Vagina (tissue), 2 donors: ENCODE results near the gene CLP1.

ENCODE experiments used
- POLR2AphosphoS5 ChIP-seq, 2 donors: sonication (generic); formaldehyde crosslinking; IDR thresholded peaks; one replicate each; pipeline ENCODE4 v1.9.0; 2017; ENCODE audit warnings: antibody characterized with exemption in 2 of 2, mild to moderate bottlenecking in 2 of 2, low read depth in 1 of 2; ENCODE audit not compliant: insufficient read depth in 1 of 2
- TF ChIP-seq, protein P1 (sequence below), 3 experiments: fragments of 450-650 bp in 2 of 3; fragments of 200-600 bp in 1 of 3; sonication (generic) in 1 of 3; IDR thresholded peaks; one replicate each; pipeline ENCODE4 v1.5.1; 2017 to 2019; ENCODE audit warnings: antibody characterized with exemption in 3 of 3, mild to moderate bottlenecking in 2 of 3, moderate library complexity in 2 of 3

DNA sequence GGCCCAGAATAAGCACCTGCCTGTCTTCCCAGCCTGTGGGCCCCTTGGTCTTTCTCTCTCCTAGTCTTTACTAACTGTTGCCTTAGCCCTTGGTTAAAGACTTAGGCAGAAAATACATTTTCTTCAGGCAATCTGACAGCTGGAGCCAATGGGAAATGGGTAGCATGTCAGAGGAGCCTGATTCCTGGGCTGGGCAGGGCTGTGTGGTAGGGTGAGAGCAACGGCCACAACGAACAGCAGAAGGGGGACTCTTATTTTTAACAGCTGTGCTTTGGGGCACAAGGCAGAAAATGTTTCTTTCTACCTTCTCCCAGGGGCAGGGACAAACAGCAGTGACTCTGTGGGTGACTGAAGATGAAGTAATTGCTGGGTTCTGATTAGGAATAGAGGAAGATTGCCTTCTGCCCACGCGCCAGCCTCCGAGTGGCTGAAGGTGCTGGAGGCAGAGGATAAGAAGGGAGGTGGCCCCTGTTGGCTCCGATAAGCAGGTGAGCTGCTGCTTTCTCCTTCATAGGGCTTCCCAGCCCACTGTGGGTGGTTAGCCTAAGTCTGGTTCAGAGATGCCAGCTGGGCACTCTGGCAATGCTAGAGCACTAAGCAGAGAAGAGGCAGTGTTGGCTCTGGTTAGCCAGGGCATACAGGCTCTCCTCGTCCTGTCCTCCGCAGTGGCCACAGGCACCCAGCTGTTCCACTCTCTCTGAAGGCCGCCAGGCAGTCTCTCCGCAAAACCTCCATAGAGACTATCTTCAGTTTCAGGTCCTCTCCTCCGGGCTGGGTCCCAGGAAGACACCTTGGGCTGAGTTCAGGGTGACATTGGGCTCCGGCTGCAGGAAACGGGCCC, 9.4 kb upstream of the CLP1 start:
- peak in 1 of 2 donors; percentile 9 for TF ChIP-seq POLR2AphosphoS5 (IDR thresholded peaks at IDR 0.05; ENCODE audit: insufficient read depth in 1 of 2, low read depth in 1 of 2)
- TF ChIP-seq, protein P1, sequence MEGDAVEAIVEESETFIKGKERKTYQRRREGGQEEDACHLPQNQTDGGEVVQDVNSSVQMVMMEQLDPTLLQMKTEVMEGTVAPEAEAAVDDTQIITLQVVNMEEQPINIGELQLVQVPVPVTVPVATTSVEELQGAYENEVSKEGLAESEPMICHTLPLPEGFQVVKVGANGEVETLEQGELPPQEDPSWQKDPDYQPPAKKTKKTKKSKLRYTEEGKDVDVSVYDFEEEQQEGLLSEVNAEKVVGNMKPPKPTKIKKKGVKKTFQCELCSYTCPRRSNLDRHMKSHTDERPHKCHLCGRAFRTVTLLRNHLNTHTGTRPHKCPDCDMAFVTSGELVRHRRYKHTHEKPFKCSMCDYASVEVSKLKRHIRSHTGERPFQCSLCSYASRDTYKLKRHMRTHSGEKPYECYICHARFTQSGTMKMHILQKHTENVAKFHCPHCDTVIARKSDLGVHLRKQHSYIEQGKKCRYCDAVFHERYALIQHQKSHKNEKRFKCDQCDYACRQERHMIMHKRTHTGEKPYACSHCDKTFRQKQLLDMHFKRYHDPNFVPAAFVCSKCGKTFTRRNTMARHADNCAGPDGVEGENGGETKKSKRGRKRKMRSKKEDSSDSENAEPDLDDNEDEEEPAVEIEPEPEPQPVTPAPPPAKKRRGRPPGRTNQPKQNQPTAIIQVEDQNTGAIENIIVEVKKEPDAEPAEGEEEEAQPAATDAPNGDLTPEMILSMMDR (IDR thresholded peaks at IDR 0.05) = no peak
